ENCODE measurements around the gene C2CD2L. TPM values are rescaled to one million over a fixed set of nuclear protein-coding genes. Genes with fewer than 3 reads are reported as not detected.

The C2CD2L gene
- total and polyA plus RNA-seq, 2 of the 13 experiments (the other 11 are each of a cell fraction or from before 2014, with no cell fraction given), result 3.7 to 5.5 TPM

DNA sequence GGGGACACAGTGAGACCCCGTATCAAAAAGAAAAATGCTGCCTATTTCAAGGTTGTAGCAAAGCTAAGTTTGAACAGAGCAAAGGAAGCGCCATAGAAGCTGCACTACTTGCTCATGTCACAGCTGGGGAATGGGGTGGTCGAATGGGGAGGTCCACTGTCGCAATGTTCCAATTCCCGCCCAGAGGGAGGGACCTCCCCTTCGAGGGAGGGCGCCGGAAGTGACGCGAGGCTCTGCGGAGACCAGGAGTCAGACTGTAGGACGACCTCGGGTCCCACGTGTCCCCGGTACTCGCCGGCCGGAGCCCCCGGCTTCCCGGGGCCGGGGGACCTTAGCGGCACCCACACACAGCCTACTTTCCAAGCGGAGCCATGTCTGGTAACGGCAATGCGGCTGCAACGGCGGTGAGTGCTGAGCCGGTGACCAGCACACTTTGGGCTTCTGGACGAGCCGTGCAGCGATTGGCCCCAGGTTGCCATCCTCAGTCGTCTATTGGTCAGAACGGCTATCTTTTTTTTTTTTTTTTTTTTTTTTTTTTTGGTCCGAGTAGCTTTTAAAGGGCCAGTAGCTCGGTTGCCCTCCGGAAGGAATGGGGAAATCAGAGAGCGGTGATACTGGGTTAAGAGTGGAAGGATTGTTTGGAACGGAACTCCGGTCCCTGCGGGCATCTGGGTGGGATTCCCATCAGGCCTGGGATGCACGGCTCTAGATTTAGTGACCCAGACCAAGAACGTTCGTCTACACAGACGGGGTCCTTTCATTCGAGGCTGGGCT, 22.3 kb upstream of the C2CD2L start, which contains the start of gene HMBS (continued):
- TF ChIP-seq, protein P1, sequence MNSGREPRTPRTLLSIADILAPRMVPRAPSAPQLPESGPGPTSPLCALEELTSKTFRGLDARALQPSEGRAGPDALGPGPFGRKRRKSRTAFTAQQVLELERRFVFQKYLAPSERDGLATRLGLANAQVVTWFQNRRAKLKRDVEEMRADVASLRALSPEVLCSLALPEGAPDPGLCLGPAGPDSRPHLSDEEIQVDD (CRISPR knock-in tag; IDR thresholded peaks at IDR 0.05; ENCODE audit: borderline replicate concordance), result no peak
- no peak for TF ChIP-seq ZFP82 (CRISPR knock-in tag; IDR thresholded peaks at IDR 0.05; ENCODE audit: borderline replicate concordance)
- TF ChIP-seq, protein P2, sequence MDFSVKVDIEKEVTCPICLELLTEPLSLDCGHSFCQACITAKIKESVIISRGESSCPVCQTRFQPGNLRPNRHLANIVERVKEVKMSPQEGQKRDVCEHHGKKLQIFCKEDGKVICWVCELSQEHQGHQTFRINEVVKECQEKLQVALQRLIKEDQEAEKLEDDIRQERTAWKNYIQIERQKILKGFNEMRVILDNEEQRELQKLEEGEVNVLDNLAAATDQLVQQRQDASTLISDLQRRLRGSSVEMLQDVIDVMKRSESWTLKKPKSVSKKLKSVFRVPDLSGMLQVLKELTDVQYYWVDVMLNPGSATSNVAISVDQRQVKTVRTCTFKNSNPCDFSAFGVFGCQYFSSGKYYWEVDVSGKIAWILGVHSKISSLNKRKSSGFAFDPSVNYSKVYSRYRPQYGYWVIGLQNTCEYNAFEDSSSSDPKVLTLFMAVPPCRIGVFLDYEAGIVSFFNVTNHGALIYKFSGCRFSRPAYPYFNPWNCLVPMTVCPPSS (IDR thresholded peaks at IDR 0.05), result no peak
- TF ChIP-seq POGZ (CRISPR knock-in tag; IDR thresholded peaks at IDR 0.05), result peak; percentile 75; the same call in 1 of the 2 replicates
- peak; percentile 60; the same call in 1 of the 2 replicates for TF ChIP-seq TAF1 (CRISPR knock-in tag; IDR thresholded peaks at IDR 0.05)
- no peak for TF ChIP-seq ZNF382 (CRISPR knock-in tag; IDR thresholded peaks at IDR 0.05; ENCODE audit: borderline replicate concordance)
- TF ChIP-seq CBX2 (IDR thresholded peaks at IDR 0.05; ENCODE audit: low read depth, low read length), result no peak
- TF ChIP-seq CBX2 (CRISPR knock-in tag; IDR thresholded peaks at IDR 0.05; ENCODE audit: low read depth), result no peak
- TF ChIP-seq, protein P3, sequence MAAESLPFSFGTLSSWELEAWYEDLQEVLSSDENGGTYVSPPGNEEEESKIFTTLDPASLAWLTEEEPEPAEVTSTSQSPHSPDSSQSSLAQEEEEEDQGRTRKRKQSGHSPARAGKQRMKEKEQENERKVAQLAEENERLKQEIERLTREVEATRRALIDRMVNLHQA (CRISPR knock-in tag; IDR thresholded peaks at IDR 0.05), result no peak
- TF ChIP-seq HDAC6 (IDR thresholded peaks at IDR 0.05; ENCODE audit: low read depth, low read length), result no peak
- TF ChIP-seq ZNF792 (CRISPR knock-in tag; IDR thresholded peaks at IDR 0.05), result peak; percentile 16; the same call in 1 of the 2 replicates
- no peak for TF ChIP-seq ISX (CRISPR knock-in tag; conservative IDR thresholded peaks at IDR 0.05)
- TF ChIP-seq ELF3 (CRISPR knock-in tag; IDR thresholded peaks at IDR 0.05), result no peak; the same call in 1 of the 2 replicates
- TF ChIP-seq SMAD3 (CRISPR knock-in tag; IDR thresholded peaks at IDR 0.05), result peak; percentile 54
- TF ChIP-seq, protein P4, sequence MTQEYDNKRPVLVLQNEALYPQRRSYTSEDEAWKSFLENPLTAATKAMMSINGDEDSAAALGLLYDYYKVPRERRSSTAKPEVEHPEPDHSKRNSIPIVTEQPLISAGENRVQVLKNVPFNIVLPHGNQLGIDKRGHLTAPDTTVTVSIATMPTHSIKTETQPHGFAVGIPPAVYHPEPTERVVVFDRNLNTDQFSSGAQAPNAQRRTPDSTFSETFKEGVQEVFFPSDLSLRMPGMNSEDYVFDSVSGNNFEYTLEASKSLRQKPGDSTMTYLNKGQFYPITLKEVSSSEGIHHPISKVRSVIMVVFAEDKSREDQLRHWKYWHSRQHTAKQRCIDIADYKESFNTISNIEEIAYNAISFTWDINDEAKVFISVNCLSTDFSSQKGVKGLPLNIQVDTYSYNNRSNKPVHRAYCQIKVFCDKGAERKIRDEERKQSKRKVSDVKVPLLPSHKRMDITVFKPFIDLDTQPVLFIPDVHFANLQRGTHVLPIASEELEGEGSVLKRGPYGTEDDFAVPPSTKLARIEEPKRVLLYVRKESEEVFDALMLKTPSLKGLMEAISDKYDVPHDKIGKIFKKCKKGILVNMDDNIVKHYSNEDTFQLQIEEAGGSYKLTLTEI (CRISPR knock-in tag; conservative IDR thresholded peaks at IDR 0.05), result no peak
- peak; percentile 72; the same call in 1 of the 2 replicates for TF ChIP-seq SP4 (CRISPR knock-in tag; IDR thresholded peaks at IDR 0.05)
- no peak for TF ChIP-seq ZSCAN25 (CRISPR knock-in tag; IDR thresholded peaks at IDR 0.05)
- peak; percentile 73; the same call in 1 of the 2 replicates for TF ChIP-seq ESRRA (CRISPR knock-in tag; IDR thresholded peaks at IDR 0.05; ENCODE audit: low read depth)
- TF ChIP-seq, protein P5, sequence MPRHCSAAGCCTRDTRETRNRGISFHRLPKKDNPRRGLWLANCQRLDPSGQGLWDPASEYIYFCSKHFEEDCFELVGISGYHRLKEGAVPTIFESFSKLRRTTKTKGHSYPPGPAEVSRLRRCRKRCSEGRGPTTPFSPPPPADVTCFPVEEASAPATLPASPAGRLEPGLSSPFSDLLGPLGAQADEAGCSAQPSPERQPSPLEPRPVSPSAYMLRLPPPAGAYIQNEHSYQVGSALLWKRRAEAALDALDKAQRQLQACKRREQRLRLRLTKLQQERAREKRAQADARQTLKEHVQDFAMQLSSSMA (CRISPR knock-in tag; IDR thresholded peaks at IDR 0.05), result no peak
- TF ChIP-seq, protein P6, sequence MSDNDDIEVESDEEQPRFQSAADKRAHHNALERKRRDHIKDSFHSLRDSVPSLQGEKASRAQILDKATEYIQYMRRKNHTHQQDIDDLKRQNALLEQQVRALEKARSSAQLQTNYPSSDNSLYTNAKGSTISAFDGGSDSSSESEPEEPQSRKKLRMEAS (IDR thresholded peaks at IDR 0.05), result peak; percentile 78
- TF ChIP-seq, protein P7, sequence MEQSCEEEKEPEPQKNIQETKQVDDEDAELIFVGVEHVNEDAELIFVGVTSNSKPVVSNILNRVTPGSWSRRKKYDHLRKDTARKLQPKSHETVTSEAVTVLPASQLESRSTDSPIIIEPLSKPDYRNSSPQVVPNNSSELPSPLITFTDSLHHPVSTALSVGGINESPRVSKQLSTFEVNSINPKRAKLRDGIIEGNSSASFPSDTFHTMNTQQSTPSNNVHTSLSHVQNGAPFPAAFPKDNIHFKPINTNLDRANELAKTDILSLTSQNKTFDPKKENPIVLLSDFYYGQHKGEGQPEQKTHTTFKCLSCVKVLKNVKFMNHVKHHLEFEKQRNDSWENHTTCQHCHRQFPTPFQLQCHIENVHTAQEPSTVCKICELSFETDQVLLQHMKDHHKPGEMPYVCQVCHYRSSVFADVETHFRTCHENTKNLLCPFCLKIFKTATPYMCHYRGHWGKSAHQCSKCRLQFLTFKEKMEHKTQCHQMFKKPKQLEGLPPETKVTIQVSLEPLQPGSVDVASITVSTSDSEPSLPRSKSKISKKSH (CRISPR knock-in tag; IDR thresholded peaks at IDR 0.05; ENCODE audit: borderline replicate concordance), result peak; percentile 64; the same call in 1 of the 2 replicates
- peak; percentile 54 for TF ChIP-seq HDAC2 (CRISPR knock-in tag; IDR thresholded peaks at IDR 0.05)
- no peak for TF ChIP-seq ZNF850 (CRISPR knock-in tag; conservative IDR thresholded peaks at IDR 0.05)
- no peak for TF ChIP-seq ZNF720 (CRISPR knock-in tag; IDR thresholded peaks at IDR 0.05)
- TF ChIP-seq MBNL3 (CRISPR knock-in tag; conservative IDR thresholded peaks at IDR 0.05), result no peak

Data from HepG2 (cell line).